Measurements from ENCODE around the gene TNFSF11.

GRCh38 chr13:42532561-42533335 lies 41.2 kb upstream of the TNFSF11 start:
- TF ChIP-seq POLR2A (IDR thresholded peaks at IDR 0.05; ENCODE audit: low read length) (no peak), GATA1 (IDR thresholded peaks at IDR 0.05; ENCODE audit: low read depth, low read length) (no peak)

Measured in erythroblast (primary cell).